Activated CD4-positive, alpha-beta T cell treated with anti-CD3 and anti-CD28 coated beads for 24 hours (primary cell): Measurements from ENCODE around the gene PTRHD1.

ENCODE experiments used
- DNase-seq, 2 donors: peaks; one replicate each; pipeline ENCODE4 v3.0.0-alpha.2; 2020; ENCODE audit warnings: low read depth in 2 of 2

PTRHD1 gene

GRCh38 chr2:24756789-24757188 is 36.4 kb downstream of the PTRHD1 start:
- no peak for DNase-seq

DNA sequence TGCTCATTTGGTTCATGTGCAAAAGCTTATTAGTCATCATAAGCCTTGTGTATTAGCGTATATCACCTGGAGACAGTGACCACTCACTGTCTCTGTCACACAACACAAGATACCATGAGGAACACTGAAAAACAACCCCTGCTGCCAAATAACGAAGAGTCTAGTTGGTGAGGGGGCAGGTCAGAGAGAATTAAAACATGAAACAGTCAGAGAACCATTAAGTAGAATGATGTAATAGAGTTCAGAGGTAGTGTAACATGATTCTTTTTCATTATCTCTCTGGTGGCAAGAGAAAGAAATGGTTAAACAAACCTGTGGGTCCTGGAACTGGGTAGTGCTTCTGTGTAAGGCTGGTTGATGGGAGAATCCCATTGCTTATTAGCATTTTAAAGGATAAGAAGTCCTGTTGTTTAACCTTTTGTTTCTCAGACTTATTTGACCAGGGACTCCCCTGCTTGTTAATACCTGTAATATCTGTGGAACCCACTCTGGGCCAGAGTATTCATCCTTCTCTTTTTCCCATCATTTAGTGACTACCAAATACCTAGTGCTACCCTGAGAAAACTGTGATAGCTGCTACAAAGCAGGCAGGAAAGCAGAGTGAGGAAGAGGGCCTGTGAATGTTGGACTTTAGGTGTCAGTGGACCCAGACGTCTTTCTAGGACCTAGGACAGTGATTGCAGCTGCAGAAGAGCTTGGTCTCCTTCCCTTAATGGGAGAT is 38.0 kb downstream of the PTRHD1 start:
- DNase-seq = no peak

GRCh38 chr2:24749069-24749691 is 44.0 kb downstream of the PTRHD1 start:
- no peak for DNase-seq

DNA sequence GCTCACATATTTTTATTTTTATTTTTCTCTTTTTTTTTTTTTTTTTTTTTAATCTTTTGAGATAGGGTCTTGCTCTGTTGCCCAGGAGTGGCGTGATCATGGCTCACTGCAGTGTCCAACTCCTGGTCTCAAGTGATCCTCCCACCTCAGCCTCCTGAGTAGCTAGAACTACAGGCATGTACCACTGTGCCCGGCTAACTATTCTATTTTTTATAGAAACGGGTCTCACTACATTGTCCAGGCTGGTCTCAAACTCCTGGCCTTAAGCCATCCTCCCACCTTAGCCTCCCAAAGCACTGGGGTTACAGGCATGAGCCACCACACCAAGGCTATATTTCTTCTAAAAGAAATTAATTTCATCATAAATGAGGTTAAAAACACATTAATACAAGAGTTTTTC is 45.9 kb downstream of the PTRHD1 start:
- no peak for DNase-seq

GRCh38 chr2:24745825-24746224 is 47.4 kb downstream of the PTRHD1 start:
- DNase-seq = no peak

DNA sequence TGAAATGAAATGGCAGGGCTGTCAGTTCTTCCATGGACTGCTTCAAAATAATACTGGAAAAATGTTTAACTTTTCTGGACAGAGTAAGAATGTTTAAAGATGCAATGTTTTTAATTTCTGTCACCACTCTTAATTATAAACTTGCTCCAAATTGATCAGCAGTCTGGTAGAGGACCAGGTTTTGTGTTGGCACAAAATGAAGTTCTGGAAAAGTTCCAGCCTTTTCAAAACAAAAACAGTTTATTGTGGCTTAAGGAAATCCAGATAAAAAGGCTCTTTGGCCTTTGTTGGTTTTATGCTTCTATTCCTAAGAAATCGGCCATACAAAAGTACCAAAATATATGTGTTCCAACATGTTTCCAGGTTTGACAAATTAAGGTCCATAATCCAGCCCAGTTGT is 48.8 kb downstream of the PTRHD1 start:
- DNase-seq = no peak

GRCh38 chr2:24743924-24744323 is 49.3 kb downstream of the PTRHD1 start:
- no peak for DNase-seq

DNA sequence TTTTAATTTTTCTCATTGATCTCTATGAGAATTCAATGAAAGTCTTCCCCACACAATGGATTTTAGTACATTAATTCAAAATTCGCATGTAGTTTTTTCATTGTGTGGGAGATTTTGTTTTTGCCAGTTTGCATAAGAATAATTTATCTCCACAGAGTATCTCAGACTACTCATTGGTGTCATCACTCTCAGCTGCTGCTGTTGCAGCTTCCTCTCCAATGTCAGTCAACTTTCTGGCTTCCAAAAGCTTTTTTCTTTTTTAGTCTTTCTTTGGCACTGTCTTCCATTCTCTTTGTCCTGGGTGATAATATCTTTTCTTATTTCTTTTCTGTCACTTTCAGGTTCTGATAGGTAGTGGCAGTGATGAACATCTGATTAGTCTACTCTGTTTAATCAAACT is 50.5 kb downstream of the PTRHD1 start:
- DNase-seq = no peak

DNA sequence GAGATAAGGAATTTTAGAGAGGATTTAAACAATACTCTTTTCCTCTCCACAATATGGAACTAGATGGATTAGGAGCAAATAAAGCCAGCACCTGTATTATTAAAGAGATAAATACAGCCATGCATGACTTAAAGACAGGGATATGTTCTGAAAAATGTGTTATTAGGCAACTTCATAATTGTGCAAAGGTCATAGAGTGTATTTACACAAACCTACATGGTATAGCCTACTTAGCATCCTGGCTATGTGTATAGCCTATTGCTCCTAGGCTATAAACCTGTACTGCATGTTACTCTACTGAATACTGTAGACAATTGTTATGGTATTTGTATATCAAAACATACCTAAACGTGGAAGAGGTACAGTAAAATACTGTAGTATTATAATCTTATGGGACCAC is 53.0 kb downstream of the PTRHD1 start:
- DNase-seq = no peak
